GM19438 (cell line): ENCODE measurements around the gene WDR90.
A peak's percentile ranks its signal among the peaks of the same experiment; 100 is the strongest.

Source experiments
- ATAC-seq: cut with Tn5 transposase; IDR thresholded peaks from one replicate; pipeline ENCODE4 v1.9.1; 2021; ENCODE audit warnings: low read depth; ENCODE audit not compliant: unreplicated experiment

The WDR90 gene

GRCh38 chr16:637081-638018 is 11.8 kb upstream of the WDR90 start:
- ATAC-seq, result no peak

- no peak for ATAC-seq
Observed at GRCh38 chr16:638034-638543, 11.1 kb upstream of the WDR90 start.

- no peak for ATAC-seq
Observed at GRCh38 chr16:638836-639235, 10.3 kb upstream of the WDR90 start.

- no peak for ATAC-seq
Observed at GRCh38 chr16:640614-641013, 8.6 kb upstream of the WDR90 start.

- ATAC-seq, result peak; percentile 50
Observed at GRCh38 chr16:641326-642188, 7.6 kb upstream of the WDR90 start, which contains the start of gene MCRIP2. TSS of gene MCRIP2 (plus strand) at chr16:641828. CDS start at chr16:641992, 164 bp downstream.

GRCh38 chr16:642189-643049 is 6.7 kb upstream of the WDR90 start:
- ATAC-seq, result peak; percentile 30

- ATAC-seq, result no peak
Observed at GRCh38 chr16:643050-643368, 6.2 kb upstream of the WDR90 start.

GRCh38 chr16:644556-644955 is 4.6 kb upstream of the WDR90 start:
- no peak for ATAC-seq

- ATAC-seq, result no peak
Observed at GRCh38 chr16:645852-646678, 3.1 kb upstream of the WDR90 start.

- no peak for ATAC-seq
Observed at GRCh38 chr16:646679-647172, 2.4 kb upstream of the WDR90 start.

- ATAC-seq, result no peak
Observed at GRCh38 chr16:647173-647902, 1.8 kb upstream of the WDR90 start.

GRCh38 chr16:648071-648780 is 939 bp upstream of the WDR90 start:
- ATAC-seq, result no peak

GRCh38 chr16:649631-650030 is 466 bp downstream of the WDR90 start:
- no peak for ATAC-seq

- no peak for ATAC-seq
Observed at GRCh38 chr16:651844-652243, 2.7 kb downstream of the WDR90 start.

GRCh38 chr16:652454-653305 is 3.5 kb downstream of the WDR90 start:
- no peak for ATAC-seq

- ATAC-seq, result no peak
Observed at GRCh38 chr16:654034-654433, 4.9 kb downstream of the WDR90 start.

- ATAC-seq, result no peak
Observed at GRCh38 chr16:657487-657886, 8.3 kb downstream of the WDR90 start.
